Mammary epithelial cell (primary cell): ENCODE results near the gene RBBP7.

Source experiments
- EZH2 ChIP-seq: IDR thresholded peaks from 2 replicates; pipeline ENCODE4 v1.6.1; 2012; ENCODE audit warnings: low read length, inconsistent platforms, borderline replicate concordance
- TF ChIP-seq, protein P1 (sequence below), 2 donors: IDR thresholded peaks in 1 of 2; conservative IDR thresholded peaks in 1 of 2; 2 replicates each; pipeline ENCODE4 v1.5.1; 2011 to 2012; ENCODE audit warnings: inconsistent platforms in 2 of 2, low read length in 2 of 2, mild to moderate bottlenecking in 2 of 2, control low read depth in 1 of 2, low read depth in 1 of 2; ENCODE audit not compliant: insufficient read depth in 1 of 2; ENCODE audit errors: extremely low read depth in 1 of 2

DNA sequence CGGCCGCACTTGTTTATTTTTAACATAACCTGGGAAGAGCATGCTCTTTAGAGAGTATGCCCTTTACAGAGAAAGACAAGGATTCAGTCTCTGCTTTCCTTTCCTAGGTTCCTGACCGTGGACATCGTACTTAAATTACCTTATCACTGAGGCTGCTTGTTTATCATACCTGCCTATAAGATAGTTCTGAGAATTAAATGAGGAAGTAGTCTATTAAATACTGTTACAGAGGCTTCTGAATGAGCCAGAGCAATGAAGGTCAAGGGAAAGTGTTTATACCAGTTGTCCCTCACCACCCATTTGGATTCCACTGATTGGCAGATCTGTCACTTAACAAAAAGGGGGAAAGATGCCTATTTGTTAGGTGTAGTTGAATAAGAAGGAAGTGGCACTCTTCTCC lies 73.9 kb downstream of the RBBP7 start:
- TF ChIP-seq, protein P1, sequence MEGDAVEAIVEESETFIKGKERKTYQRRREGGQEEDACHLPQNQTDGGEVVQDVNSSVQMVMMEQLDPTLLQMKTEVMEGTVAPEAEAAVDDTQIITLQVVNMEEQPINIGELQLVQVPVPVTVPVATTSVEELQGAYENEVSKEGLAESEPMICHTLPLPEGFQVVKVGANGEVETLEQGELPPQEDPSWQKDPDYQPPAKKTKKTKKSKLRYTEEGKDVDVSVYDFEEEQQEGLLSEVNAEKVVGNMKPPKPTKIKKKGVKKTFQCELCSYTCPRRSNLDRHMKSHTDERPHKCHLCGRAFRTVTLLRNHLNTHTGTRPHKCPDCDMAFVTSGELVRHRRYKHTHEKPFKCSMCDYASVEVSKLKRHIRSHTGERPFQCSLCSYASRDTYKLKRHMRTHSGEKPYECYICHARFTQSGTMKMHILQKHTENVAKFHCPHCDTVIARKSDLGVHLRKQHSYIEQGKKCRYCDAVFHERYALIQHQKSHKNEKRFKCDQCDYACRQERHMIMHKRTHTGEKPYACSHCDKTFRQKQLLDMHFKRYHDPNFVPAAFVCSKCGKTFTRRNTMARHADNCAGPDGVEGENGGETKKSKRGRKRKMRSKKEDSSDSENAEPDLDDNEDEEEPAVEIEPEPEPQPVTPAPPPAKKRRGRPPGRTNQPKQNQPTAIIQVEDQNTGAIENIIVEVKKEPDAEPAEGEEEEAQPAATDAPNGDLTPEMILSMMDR (conservative IDR thresholded peaks at IDR 0.05 in 1 of 2, IDR thresholded peaks at IDR 0.05 in 1 of 2; ENCODE audit: extremely low read depth in 1 of 2, insufficient read depth in 1 of 2, low read depth in 1 of 2, low read length in 2 of 2), result no peak
- TF ChIP-seq EZH2, result no peak
